GM18867 (cell line): ENCODE measurements around the gene AP1G2.
A peak's percentile ranks its signal among the peaks of the same experiment; 100 is the strongest.

ENCODE experiments used
- ATAC-seq: cut with Tn5 transposase; IDR thresholded peaks from one replicate; pipeline ENCODE4 v1.9.1; 2021; ENCODE audit warnings: mild to moderate bottlenecking, moderate library complexity; ENCODE audit not compliant: unreplicated experiment

Gene AP1G2

GRCh38 chr14:23559010-23559925, 8.3 kb downstream of the AP1G2 start:
- no peak for ATAC-seq

- no peak for ATAC-seq
Observed at GRCh38 chr14:23558346-23559009, 9.1 kb downstream of the AP1G2 start.

GRCh38 chr14:23557946-23558345, 9.6 kb downstream of the AP1G2 start:
- no peak for ATAC-seq

- no peak for ATAC-seq
Observed at GRCh38 chr14:23557521-23557920, 10.1 kb downstream of the AP1G2 start.

- no peak for ATAC-seq
Observed at GRCh38 chr14:23556700-23557440, 10.7 kb downstream of the AP1G2 start.

- peak; percentile 82 for ATAC-seq
Observed at GRCh38 chr14:23555882-23556699, 11.5 kb downstream of the AP1G2 start, which contains the start of gene THTPA. Gene THTPA (plus strand): TSS chr14:23556271. CDS start chr14:23556758, 487 bp downstream.

GRCh38 chr14:23555533-23555881, 12.1 kb downstream of the AP1G2 start:
- no peak for ATAC-seq

- ATAC-seq, result peak; percentile 52
Observed at GRCh38 chr14:23551266-23552028, 16.1 kb downstream of the AP1G2 start, which contains the start of gene ZFHX2. Gene ZFHX2 (minus strand): TSS chr14:23551765. CDS start chr14:23535325, 16,440 bp downstream.

- ATAC-seq, result no peak
Observed at GRCh38 chr14:23550812-23551265, 16.8 kb downstream of the AP1G2 start.

GRCh38 chr14:23550131-23550811, 17.3 kb downstream of the AP1G2 start:
- ATAC-seq, result no peak

- no peak for ATAC-seq
Observed at GRCh38 chr14:23548351-23549318, 19.0 kb downstream of the AP1G2 start.

- ATAC-seq, result no peak
Observed at GRCh38 chr14:23547924-23548323, 19.7 kb downstream of the AP1G2 start.

GRCh38 chr14:23546450-23547035, 21.0 kb downstream of the AP1G2 start:
- no peak for ATAC-seq

GRCh38 chr14:23545740-23546365, 21.7 kb downstream of the AP1G2 start:
- no peak for ATAC-seq

- no peak for ATAC-seq
Observed at GRCh38 chr14:23544511-23545447, 22.8 kb downstream of the AP1G2 start.

- no peak for ATAC-seq
Observed at GRCh38 chr14:23543403-23543802, 24.2 kb downstream of the AP1G2 start.
